HK-2 (cell line): ENCODE measurements around the gene SEMA3F.

ENCODE experiments used
- DNase-seq: peaks from one replicate; pipeline ENCODE4 v3.0.0-alpha.2; 2018; ENCODE audit not compliant: unreplicated experiment

The SEMA3F gene

DNA sequence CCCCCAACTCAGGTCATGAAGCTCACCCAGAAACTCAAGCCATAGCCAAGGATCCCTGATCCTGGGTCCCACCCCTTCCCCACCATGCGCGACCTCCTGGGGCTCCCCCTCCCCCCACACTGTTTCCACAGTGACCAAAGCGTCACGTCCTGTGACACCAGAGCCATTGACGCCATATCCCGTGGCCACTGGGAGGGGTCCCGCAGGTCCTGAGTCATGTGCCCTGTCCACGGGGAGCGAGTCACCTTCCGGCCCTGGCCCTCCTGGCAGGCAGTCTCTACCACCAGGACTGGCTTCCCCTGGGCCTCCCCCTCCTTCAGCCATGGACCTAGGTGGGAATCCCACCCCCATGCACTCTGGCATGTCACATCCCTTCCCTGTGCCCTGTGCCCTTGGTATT, 15.6 kb downstream of the SEMA3F start:
- DNase-seq = peak; percentile 88

DNA sequence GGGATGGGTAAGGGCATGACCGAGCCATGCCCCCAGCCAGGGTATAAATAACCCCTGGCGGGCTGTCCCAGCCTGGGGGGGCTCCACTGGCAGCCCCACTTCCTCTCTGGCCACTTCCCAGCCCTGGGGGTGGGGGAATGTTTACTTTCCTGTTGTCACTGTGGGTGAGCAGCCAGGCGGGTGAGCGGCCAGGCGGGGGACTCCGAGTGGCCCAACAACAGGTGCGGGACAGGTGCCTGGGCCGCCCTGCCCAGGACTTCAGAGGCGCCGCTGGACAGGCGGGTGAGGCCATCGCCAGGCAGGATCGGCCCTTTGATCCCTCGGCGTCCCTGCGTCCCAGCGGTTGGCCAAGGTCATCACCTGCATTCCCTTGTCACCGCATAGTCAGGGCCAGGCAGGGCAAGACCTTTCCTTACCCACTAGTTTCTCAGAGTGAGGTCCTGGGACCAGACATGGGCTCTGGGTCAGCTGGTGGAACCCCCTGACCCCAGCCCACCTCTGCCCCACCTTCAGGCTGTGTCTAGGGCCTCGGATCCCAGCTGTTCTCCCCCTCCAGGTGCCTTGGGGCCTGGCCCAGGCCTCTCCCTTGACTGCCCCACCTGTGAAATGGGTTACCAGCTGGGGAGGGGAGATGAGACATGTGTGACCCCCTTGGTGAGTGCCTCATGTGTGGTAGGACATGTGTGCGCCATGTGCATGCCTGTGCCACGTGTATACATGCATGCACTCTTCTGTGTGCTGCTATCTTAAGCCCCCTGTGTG, 16.6 kb downstream of the SEMA3F start:
- DNase-seq = no peak

DNA sequence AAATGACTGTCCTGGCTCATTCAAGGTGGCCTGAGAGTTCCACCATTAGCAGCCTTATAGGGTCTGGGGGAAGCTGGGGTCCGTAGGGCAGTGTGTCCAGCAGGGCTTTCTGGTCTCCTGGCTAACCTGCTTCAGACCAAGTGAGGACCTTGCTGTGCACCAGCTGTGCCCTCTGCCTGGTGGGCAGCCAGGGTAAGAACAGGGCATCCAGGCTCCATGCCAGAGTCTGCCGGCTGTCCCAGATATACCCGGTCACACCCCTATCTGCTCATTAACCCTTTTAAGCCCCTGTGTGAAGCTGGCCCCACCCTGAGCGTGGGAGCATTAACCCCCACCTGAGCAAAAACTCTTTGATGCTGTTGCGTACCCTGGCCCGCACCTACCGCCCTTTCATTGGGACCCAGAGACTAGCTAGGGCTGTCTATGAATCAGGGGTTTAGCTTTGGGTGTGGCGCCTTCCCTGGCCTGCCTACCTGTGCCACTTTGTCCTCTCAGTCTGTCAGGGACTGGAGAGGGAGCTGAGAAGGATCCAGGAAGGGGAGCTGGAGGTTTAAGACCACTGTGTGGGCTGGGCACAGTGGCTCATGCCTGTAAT, 17.6 kb downstream of the SEMA3F start:
- DNase-seq = no peak

GRCh38 chr3:50173685-50174516, 18.8 kb downstream of the SEMA3F start:
- DNase-seq = no peak

DNA sequence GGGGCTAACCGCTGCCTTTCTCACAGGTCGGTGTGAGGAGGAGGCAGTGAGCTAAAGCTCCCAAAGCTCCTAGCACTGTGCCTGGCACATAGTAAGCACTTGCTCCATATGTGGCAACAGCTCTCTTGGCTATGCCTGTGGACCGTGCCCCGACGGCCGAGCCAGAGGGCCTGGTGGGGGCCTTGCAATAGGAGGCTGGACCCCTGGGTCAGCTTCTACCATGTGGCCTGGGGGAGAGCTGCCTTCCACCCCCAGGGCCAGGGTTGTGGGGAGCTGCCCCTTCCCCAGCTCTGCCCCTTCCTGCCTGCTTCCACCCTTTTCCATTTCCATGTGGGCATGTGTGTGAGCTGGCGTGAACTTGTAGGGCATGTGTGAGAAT, 19.4 kb downstream of the SEMA3F start:
- DNase-seq = no peak

DNA sequence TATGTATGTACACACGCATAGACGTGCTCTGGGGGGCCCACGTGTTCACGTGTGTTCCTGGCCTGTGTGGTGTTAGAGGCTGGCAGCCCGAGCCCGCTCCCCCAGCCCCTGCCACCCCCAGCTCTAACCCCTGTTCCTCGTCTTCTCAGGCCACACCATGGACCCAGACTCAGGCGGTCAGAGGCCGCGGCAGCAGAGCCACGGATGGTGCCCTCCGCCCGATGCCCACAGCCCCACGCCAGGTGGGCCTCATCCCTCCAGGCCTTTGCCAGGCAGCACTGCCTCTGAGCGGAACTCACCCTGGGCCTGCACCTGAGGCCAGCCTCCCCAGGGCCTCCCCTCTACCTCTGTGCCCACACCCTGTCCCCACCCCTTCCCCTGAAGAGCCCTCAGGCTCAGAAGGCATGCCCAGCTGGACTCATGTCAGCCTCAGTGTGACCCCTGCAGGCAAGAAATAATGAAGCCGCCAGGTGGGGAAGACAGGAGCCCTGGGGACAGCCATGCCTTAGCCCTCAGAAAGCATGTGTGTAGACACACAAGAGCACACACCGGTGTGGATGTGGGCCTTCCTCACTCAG, 19.9 kb downstream of the SEMA3F start:
- no peak for DNase-seq

DNA sequence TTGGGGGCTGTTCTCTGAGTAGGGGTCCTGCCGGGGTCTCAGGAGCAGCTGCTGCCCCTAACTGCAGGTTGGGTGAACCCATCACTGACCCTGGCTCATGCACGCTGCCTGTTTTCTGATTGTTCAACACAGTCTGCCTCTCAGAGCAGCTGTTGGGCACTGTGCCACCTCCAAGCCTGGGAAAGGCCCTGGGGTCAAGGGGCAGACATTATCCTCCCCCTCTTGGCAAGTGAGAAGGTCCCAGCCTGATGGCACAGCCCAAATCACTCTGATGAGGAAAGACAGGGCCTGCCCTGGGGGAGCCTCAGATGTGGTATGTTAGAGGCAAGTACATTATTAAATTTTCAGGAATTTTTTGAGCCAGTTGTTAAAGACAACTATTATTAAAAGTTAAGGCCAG, 22.2 kb downstream of the SEMA3F start:
- no peak for DNase-seq

GRCh38 chr3:50179710-50180109, 24.6 kb downstream of the SEMA3F start:
- DNase-seq = no peak

DNA sequence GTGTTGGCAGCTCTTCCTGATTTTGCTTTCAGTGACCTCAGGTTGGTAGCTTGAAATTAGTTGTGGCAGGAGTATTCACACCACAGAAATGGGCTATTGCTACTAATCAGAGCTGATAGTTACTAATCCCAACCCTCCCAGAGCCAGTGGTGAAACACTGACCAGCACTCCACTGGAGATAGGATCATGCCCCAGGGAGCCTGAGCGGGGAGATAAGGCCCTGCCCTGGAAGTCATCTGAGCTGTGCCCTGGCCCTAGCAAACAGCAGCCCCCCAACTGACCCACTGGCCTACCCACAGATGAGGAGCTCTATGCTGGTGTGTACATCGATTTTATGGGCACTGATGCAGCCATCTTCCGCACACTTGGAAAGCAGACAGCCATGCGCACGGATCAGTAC, 26.9 kb downstream of the SEMA3F start:
- DNase-seq = no peak

DNA sequence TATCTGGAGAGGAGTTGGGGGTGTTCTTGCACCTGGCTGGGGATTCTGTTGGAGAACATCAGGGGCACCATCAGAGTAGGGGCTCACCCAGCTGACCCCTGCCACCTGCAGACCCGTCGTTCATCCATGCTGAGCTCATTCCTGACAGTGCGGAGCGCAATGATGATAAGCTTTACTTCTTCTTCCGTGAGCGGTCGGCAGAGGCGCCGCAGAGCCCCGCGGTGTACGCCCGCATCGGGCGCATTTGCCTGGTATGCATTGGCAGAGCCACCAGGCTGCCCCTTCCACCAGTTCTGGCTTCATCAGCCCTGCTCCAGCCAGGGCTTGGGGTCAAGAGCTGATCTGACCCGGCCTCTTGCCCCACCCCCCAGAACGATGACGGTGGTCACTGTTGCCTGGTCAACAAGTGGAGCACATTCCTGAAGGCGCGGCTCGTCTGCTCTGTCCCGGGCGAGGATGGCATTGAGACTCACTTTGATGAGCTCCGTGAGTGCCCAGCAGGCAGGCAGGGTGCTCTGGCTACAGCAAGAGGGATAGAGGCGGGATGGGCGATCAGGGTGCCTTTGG, 27.5 kb downstream of the SEMA3F start:
- no peak for DNase-seq

DNA sequence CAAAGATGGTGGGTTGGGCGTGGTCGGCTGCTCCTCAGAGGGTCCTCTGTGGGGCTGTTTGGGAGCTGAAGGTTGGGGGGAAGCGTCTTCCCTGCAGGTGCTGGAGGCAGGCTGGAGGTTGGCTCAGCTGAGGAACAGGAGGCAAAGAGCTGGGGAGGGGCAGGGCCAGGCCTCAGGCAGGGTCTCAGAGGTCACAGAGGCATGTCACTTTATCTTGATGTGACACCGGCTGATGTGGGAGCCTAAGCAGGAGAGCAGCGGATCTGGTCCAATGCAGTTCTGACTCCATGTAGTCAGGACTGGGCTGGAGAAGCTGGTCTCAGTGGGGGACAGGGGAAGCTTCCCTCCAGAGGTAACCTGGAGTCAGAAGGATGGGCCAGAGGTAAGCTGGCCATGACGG, 28.6 kb downstream of the SEMA3F start:
- no peak for DNase-seq

- DNase-seq = no peak
Measured at GRCh38 chr3:50184242-50184978, 29.3 kb downstream of the SEMA3F start.

GRCh38 chr3:50185230-50185629, 30.1 kb downstream of the SEMA3F start:
- no peak for DNase-seq

DNA sequence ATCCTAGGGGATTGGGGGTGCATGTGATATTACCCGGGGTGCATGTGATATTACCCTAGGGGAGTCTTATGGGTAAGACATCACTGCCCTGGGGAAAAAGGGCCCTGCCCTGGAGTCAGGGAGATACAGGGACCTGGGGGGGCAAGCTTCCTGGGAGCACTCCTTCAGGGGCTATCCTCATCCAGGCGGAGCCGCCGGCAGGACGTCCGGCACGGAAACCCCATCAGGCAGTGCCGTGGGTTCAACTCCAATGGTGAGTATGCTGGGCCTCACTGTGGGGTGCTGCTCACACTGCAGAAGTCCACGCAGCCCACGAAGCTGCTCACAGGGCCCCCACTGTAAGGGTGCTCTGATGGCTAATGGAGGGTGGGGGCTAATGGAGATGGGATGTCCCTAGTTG, 31.0 kb downstream of the SEMA3F start:
- no peak for DNase-seq

DNA sequence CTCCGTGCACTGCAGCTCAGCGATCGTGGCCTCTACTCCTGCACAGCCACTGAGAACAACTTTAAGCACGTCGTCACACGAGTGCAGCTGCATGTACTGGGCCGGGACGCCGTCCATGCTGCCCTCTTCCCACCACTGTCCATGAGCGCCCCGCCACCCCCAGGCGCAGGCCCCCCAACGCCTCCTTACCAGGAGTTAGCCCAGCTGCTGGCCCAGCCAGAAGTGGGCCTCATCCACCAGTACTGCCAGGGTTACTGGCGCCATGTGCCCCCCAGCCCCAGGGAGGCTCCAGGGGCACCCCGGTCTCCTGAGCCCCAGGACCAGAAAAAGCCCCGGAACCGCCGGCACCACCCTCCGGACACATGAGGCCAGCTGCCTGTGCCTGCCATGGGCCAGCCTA, 32.6 kb downstream of the SEMA3F start:
- no peak for DNase-seq

DNA sequence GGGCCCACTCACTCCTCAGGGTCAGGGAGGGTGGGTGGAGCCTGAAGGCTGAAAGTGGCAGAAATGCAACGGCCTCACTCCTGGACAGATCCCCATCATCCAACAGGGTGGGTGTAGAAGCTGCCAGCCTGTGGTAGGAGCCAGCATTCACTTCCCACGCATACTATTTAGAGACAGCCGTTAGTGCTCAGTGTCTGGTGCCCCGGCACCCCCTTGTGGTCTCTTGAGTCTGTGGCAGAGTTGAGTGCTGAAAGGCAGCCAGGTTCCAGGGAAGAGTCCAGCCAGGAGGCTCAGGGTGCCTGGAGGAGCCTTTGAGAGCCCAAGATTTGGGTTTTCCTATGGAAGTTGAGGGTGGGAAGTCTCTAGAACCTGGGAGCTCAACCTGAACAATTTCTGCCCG, 34.1 kb downstream of the SEMA3F start:
- DNase-seq = peak; percentile 68

DNA sequence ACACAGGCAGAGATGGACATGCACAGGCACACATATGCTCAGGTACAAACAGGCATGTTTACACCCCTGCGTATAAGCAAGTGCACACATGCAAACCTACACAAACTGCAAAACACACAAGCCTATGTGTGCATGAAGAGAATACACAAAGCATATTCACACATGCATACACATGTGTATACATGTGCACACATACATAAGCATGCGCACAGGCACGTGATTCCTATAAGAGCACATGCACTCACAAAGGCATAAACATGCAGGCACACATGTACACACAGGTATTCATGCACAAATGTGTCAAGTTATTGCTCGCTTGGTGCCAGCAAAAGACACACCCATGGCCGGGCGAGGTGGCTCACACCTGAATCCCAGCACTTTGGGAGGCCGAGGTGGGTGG, 34.9 kb downstream of the SEMA3F start:
- no peak for DNase-seq

DNA sequence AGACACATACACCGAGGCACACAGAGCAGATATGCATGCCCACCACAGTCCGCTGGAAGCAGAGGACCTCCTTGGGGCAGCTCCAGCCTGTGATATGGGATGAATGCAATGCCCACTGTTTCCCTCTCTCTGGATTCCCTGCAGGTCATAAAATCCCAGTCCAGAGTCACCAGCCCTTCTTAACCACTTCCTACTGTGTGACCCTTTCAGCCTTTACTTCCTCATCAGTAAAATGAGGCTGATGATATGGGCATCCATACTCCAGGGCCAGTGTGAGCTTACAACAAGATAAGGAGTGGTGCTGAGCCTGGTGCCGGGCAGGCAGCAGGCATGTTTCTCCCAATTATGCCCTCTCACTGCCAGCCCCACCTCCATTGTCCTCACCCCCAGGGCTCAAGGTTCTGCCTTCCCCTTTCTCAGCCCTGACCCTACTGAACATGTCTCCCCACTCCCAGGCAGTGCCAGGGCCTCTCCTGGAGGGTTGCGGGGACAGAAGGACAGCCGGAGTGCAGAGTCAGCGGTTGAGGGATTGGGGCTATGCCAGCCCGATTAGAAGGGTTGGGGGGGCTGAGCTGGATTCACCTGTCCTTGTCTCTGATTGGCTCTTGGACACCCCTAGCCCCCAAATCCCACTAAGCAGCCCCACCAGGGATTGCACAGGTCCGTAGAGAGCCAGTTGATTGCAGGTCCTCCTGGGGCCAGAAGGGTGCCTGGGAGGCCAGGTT, 36.0 kb downstream of the SEMA3F start, which contains the start of gene GNAT1:
Gene GNAT1, plus strand, starts transcription at position 675 of the 725 bp plus-strand sequence. CDS start 116 bp downstream, outside the sequence.
- DNase-seq = no peak

DNA sequence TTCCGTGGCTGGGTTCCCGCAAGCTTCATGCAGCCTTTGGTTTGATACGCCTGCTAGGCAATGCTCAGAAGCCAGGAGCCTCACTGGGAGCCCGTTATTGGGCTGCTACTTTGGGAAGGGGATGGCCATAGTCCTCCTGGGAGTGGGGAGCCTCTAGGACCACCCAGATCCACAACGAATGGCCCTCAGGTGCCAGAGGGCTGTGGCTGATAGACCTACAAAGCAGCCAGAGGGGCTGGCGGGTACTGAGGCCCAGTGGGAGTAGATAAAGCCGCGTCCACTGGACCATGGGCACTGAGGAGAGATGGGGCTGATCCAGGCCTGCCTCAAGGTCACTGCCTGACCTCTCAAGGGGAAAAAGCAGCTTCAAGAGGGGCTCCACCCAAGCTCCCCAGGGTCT, 37.0 kb downstream of the SEMA3F start:
- DNase-seq = no peak

DNA sequence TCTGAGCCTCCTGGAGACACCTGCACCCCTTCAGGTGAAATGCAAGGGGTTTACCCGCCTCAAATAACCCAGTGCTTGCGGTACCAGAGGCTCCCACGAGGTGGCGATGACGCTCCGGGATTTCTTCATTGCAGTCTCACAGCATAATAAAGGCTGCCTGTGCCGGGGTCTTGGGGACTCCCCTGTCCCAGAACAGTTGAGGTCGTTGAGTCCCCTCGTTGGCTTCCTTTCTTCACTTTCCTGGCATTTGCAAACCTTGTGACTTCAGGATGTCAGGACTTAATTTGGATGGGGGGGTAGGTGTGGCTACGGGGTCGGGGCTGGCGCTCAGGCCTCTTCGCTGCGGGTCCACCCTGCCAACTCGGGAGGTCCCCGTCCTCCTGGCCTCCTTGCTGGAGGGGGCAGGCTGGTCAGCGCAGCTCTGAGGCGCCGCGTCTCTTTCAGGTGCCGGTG, 37.6 kb downstream of the SEMA3F start:
- DNase-seq = peak; percentile 60

DNA sequence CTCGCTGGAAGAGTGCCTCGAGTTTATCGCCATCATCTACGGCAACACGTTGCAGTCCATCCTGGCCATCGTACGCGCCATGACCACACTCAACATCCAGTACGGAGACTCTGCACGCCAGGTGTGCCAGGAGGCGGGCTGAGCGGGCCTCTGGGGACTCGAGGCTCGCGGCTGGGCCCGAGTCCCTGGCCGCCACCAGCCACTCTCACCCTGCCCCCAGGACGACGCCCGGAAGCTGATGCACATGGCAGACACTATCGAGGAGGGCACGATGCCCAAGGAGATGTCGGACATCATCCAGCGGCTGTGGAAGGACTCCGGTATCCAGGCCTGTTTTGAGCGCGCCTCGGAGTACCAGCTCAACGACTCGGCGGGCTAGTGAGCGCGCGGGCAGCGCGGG, 38.2 kb downstream of the SEMA3F start:
- no peak for DNase-seq
